HK-2 (cell line): ENCODE results near the gene SHISAL1.

Experiments used
- DNase-seq: peaks from one replicate; pipeline ENCODE4 v3.0.0-alpha.2; 2018; ENCODE audit not compliant: unreplicated experiment

Gene SHISAL1

GRCh38 chr22:44210722-44211121 is 102.0 kb downstream of the SHISAL1 start:
- no peak for DNase-seq

- DNase-seq = no peak
Measured at GRCh38 chr22:44209343-44209742, 103.4 kb downstream of the SHISAL1 start.

- no peak for DNase-seq
Measured at GRCh38 chr22:44207981-44208317, 104.8 kb downstream of the SHISAL1 start.

GRCh38 chr22:44207173-44207980 is 105.4 kb downstream of the SHISAL1 start:
- DNase-seq = no peak

GRCh38 chr22:44206696-44207095 is 106.1 kb downstream of the SHISAL1 start:
- DNase-seq = no peak

GRCh38 chr22:44206330-44206645 is 106.5 kb downstream of the SHISAL1 start:
- no peak for DNase-seq

- no peak for DNase-seq
Measured at GRCh38 chr22:44205516-44206329, 107.0 kb downstream of the SHISAL1 start.

- DNase-seq = no peak
Measured at GRCh38 chr22:44204739-44205515, 107.8 kb downstream of the SHISAL1 start.

GRCh38 chr22:44203203-44203602 is 109.5 kb downstream of the SHISAL1 start:
- DNase-seq = no peak

- no peak for DNase-seq
Measured at GRCh38 chr22:44202261-44202789, 110.4 kb downstream of the SHISAL1 start.

GRCh38 chr22:44201665-44202064 is 111.1 kb downstream of the SHISAL1 start:
- no peak for DNase-seq

GRCh38 chr22:44200855-44201550 is 111.7 kb downstream of the SHISAL1 start:
- DNase-seq = no peak

GRCh38 chr22:44200451-44200850 is 112.3 kb downstream of the SHISAL1 start:
- DNase-seq = no peak

GRCh38 chr22:44199866-44200265 is 112.9 kb downstream of the SHISAL1 start:
- no peak for DNase-seq

GRCh38 chr22:44199164-44199563 is 113.6 kb downstream of the SHISAL1 start:
- DNase-seq = no peak

- no peak for DNase-seq
Measured at GRCh38 chr22:44197271-44197670, 115.5 kb downstream of the SHISAL1 start.

GRCh38 chr22:44196731-44197131 is 116.0 kb downstream of the SHISAL1 start:
- no peak for DNase-seq

- DNase-seq = no peak
Measured at GRCh38 chr22:44196241-44196640, 116.5 kb downstream of the SHISAL1 start.

- no peak for DNase-seq
Measured at GRCh38 chr22:44195189-44195871, 117.4 kb downstream of the SHISAL1 start.

GRCh38 chr22:44194569-44194968 is 118.2 kb downstream of the SHISAL1 start:
- no peak for DNase-seq
